Measurements from ENCODE around the gene LMNB1.
A peak's percentile ranks its signal among the peaks of the same experiment; 100 is the strongest.
"Not testable (repeated sequence)": the region's sequence is repeated elsewhere in the genome, so short reads cannot be mapped to it uniquely, and the experiment has no call there.

LMNB1 gene

DNA sequence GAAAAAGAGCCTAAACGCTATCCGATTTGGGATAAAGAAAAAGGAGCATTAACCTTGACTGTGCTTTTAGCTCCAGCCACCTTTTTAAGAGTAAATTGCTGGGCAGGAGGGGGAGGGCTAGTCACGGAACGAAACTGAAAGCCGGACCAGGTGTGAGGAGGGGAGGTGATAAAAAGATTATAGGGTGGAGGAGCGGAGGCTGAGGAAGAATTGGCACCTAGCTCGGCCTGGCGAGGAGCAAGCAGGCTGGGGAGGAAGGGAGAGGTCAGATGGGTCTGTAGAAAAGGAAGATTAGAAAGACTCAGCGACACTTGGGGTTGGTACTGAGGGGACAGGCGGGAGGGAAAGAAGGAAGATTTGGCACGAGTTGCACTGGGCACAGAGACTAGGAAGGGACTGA lies 66.4 kb downstream of the LMNB1 start:
- H3K4me1 ChIP-seq (ENCODE audit: control insufficient read depth, insufficient read depth, low read depth, low read length); H3K23ac ChIP-seq (ENCODE audit: low read length in 2 of 2); H4K8ac ChIP-seq (ENCODE audit: low read length); H3K27ac ChIP-seq (ENCODE audit: low read length, poor library complexity, severe bottlenecking); H3K18ac ChIP-seq (ENCODE audit: low read depth in 1 of 2, low read length in 2 of 2); H2BK15ac ChIP-seq (ENCODE audit: low read depth, poor library complexity, severe bottlenecking); H3K14ac ChIP-seq (ENCODE audit: low read length in 2 of 2); H2BK120ac ChIP-seq (ENCODE audit: low read depth, low read length); H3K9ac ChIP-seq (ENCODE audit: low read length); H3K4me3 ChIP-seq (ENCODE audit: insufficient read depth in 1 of 2, low read depth in 1 of 2, low read length in 2 of 2); H2BK12ac ChIP-seq (ENCODE audit: low read length in 2 of 2); DNase-seq; H4K91ac ChIP-seq (ENCODE audit: low read length); H3K27me3 ChIP-seq (ENCODE audit: control insufficient read depth in 1 of 2, insufficient read depth in 1 of 2, low read length in 2 of 2); H3K4ac ChIP-seq (ENCODE audit: low read depth in 1 of 2, low read length in 2 of 2); H3K36me3 ChIP-seq (ENCODE audit: control insufficient read depth in 1 of 2, insufficient read depth in 2 of 2, low read depth in 1 of 2, low read length in 2 of 2); H2AFZ ChIP-seq (ENCODE audit: low read depth, low read length); H2BK5ac ChIP-seq (ENCODE audit: low read depth, low read length, poor library complexity, severe bottlenecking); H3K79me1 ChIP-seq (replicated peaks; ENCODE audit: low read length, poor library complexity, severe bottlenecking); H2AK5ac ChIP-seq (ENCODE audit: low read length, severe bottlenecking); H3K9me3 ChIP-seq (ENCODE audit: control insufficient read depth, low read length); H3K4me2 ChIP-seq (ENCODE audit: low read length, poor library complexity, severe bottlenecking): not testable (repeated sequence)
- WGBS, result 44% methylated on average over 11 of the region's 11 CpGs

- Histone ChIP-seq H3K18ac (ENCODE audit: low read depth in 1 of 2, low read length in 2 of 2) (peak overlapping the region in 1 of 2 experiments; percentile 52), H4K8ac (ENCODE audit: low read length) (peak overlapping the region; percentile 5), H3K9ac (ENCODE audit: low read length) (peak overlapping the region; percentile 52), H2AFZ (ENCODE audit: low read depth, low read length) (peak overlapping the region; percentile 71)
- not testable (repeated sequence) for H3K4me1 ChIP-seq (ENCODE audit: control insufficient read depth, insufficient read depth, low read depth, low read length); H4K91ac ChIP-seq (ENCODE audit: low read length); H3K36me3 ChIP-seq (ENCODE audit: control insufficient read depth in 1 of 2, insufficient read depth in 2 of 2, low read depth in 1 of 2, low read length in 2 of 2); H3K4me2 ChIP-seq (ENCODE audit: low read length, poor library complexity, severe bottlenecking); H2BK12ac ChIP-seq (ENCODE audit: low read length in 2 of 2); H3K9me3 ChIP-seq (ENCODE audit: control insufficient read depth, low read length); H2AK5ac ChIP-seq (ENCODE audit: low read length, severe bottlenecking); H2BK15ac ChIP-seq (ENCODE audit: low read depth, poor library complexity, severe bottlenecking); DNase-seq; H2BK120ac ChIP-seq (ENCODE audit: low read depth, low read length); H3K27ac ChIP-seq (ENCODE audit: low read length, poor library complexity, severe bottlenecking); H3K23ac ChIP-seq (ENCODE audit: low read length in 2 of 2); H3K79me1 ChIP-seq (replicated peaks; ENCODE audit: low read length, poor library complexity, severe bottlenecking); H3K4ac ChIP-seq (ENCODE audit: low read depth in 1 of 2, low read length in 2 of 2); H3K4me3 ChIP-seq (ENCODE audit: insufficient read depth in 1 of 2, low read depth in 1 of 2, low read length in 2 of 2); H3K14ac ChIP-seq (ENCODE audit: low read length in 2 of 2); H2BK5ac ChIP-seq (ENCODE audit: low read depth, low read length, poor library complexity, severe bottlenecking); H3K27me3 ChIP-seq (ENCODE audit: control insufficient read depth in 1 of 2, insufficient read depth in 1 of 2, low read length in 2 of 2)
- WGBS, result 25% methylated on average over 13 of the region's 14 CpGs
Measured at GRCh38 chr5:126845470-126846070, 68.6 kb downstream of the LMNB1 start.

DNA sequence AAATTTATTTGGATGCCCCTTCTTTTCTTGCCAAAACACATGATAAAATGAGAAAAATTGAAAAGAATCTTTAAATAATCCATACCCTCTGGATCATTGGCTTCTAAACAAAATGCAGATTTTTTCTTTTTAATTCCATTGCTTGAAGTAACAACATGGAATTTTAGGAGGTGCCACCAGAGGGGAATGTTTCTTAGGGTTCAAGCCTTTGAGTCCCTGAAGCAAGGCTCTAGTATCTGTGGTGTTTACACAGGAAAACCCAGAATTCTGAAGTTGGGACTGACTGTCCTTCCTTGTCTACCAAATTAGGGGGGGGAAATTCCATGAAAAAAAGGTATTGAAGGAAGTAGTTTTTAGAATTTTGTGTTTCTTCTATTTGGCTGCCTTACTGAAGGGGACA lies 69.4 kb downstream of the LMNB1 start:
- no peak for DNase-seq
- no peak overlapping the region for H3K4me2 ChIP-seq (ENCODE audit: low read length, poor library complexity, severe bottlenecking)
- no peak overlapping the region for H3K4ac ChIP-seq (ENCODE audit: low read depth in 1 of 2, low read length in 2 of 2)
- no peak overlapping the region for H2AFZ ChIP-seq (ENCODE audit: low read depth, low read length)
- peaks cover 1% of the 10 kb centered on the region for H3K79me1 ChIP-seq (replicated peaks; ENCODE audit: low read length, poor library complexity, severe bottlenecking)
- H3K27me3 ChIP-seq (ENCODE audit: control insufficient read depth in 1 of 2, insufficient read depth in 1 of 2, low read length in 2 of 2), result no peaks in the 10 kb centered on the region
- peak overlapping the region; percentile 52 for H3K9ac ChIP-seq (ENCODE audit: low read length)
- H3K4me3 ChIP-seq (ENCODE audit: insufficient read depth in 1 of 2, low read depth in 1 of 2, low read length in 2 of 2), result peak overlapping the region in 1 of 2 experiments; percentile 35
- H2BK120ac ChIP-seq (ENCODE audit: low read depth, low read length), result no peak overlapping the region
- H2BK5ac ChIP-seq (ENCODE audit: low read depth, low read length, poor library complexity, severe bottlenecking), result no peak overlapping the region
- no peak overlapping the region for H3K27ac ChIP-seq (ENCODE audit: low read length, poor library complexity, severe bottlenecking)
- H3K4me1 ChIP-seq (ENCODE audit: control insufficient read depth, insufficient read depth, low read depth, low read length), result peaks cover 1% of the 10 kb centered on the region
- H3K18ac ChIP-seq (ENCODE audit: low read depth in 1 of 2, low read length in 2 of 2), result no peak overlapping the region
- H3K23ac ChIP-seq (ENCODE audit: low read length in 2 of 2), result no peak overlapping the region
- H4K91ac ChIP-seq (ENCODE audit: low read length), result no peak overlapping the region
- H4K8ac ChIP-seq (ENCODE audit: low read length), result no peak overlapping the region
- H3K9me3 ChIP-seq (ENCODE audit: control insufficient read depth, low read length), result no peaks in the 10 kb centered on the region
- no peak overlapping the region for H2BK15ac ChIP-seq (ENCODE audit: low read depth, poor library complexity, severe bottlenecking)
- no peak overlapping the region for H2BK12ac ChIP-seq (ENCODE audit: low read length in 2 of 2)
- H3K36me3 ChIP-seq (ENCODE audit: control insufficient read depth in 1 of 2, insufficient read depth in 2 of 2, low read depth in 1 of 2, low read length in 2 of 2), result no peaks in the 10 kb centered on the region
- no peak overlapping the region for H3K14ac ChIP-seq (ENCODE audit: low read length in 2 of 2)
- no peak overlapping the region for H2AK5ac ChIP-seq (ENCODE audit: low read length, severe bottlenecking)

DNA sequence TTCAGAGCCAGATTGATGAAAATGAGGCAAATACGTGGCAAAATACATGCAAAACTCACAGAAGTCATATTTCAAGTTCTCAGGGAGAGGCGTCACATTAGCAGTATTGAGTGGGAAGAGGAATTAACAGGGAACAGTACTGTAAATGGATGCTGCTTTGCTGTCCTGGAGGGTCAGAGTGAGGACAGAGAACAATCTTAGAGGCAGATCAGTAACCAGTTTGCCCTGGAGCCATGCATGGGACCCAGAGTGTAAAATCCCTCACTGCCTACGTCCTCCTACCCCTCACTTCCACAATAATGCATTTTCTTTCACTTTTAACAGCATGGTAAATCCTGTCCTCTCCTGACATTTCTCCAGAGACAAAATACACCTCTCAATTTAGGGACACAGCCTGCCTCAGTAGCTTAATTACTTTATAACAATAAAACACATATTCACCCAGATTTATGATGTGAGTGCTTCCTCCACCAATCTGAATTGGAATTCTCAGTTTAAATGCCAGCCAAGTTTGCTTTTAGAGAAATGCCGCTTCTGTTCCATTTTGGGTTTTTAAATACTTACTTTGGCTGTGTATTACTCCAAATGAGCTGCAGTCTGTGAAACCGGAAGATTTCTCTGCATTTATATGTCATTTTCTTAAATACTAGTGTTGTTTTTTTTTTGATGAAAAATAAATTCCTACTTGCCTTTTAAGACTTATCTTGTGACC lies 70.0 kb downstream of the LMNB1 start:
- Histone ChIP-seq H2BK15ac (ENCODE audit: low read depth, poor library complexity, severe bottlenecking) (no peak overlapping the region), H2AK5ac (ENCODE audit: low read length, severe bottlenecking) (no peak overlapping the region), H4K91ac (ENCODE audit: low read length) (no peak overlapping the region), H2BK12ac (ENCODE audit: low read length in 2 of 2) (no peak overlapping the region), H2BK5ac (ENCODE audit: low read depth, low read length, poor library complexity, severe bottlenecking) (no peak overlapping the region), H3K4ac (ENCODE audit: low read depth in 1 of 2, low read length in 2 of 2) (no peak overlapping the region), H3K9ac (ENCODE audit: low read length) (peak overlapping the region; percentile 50), H3K36me3 (ENCODE audit: control insufficient read depth in 1 of 2, insufficient read depth in 2 of 2, low read depth in 1 of 2, low read length in 2 of 2) (no peaks in the 10 kb centered on the region), H3K27me3 (ENCODE audit: control insufficient read depth in 1 of 2, insufficient read depth in 1 of 2, low read length in 2 of 2) (no peaks in the 10 kb centered on the region), H3K9me3 (ENCODE audit: control insufficient read depth, low read length) (no peaks in the 10 kb centered on the region), H4K8ac (ENCODE audit: low read length) (no peak overlapping the region), H2AFZ (ENCODE audit: low read depth, low read length) (no peak overlapping the region), H3K18ac (ENCODE audit: low read depth in 1 of 2, low read length in 2 of 2) (no peak overlapping the region), H2BK120ac (ENCODE audit: low read depth, low read length) (no peak overlapping the region), H3K14ac (ENCODE audit: low read length in 2 of 2) (no peak overlapping the region), H3K4me3 (ENCODE audit: insufficient read depth in 1 of 2, low read depth in 1 of 2, low read length in 2 of 2) (peak overlapping the region in 1 of 2 experiments; percentile 35), H3K4me1 (ENCODE audit: control insufficient read depth, insufficient read depth, low read depth, low read length) (peaks cover 3% of the 10 kb centered on the region), H3K4me2 (ENCODE audit: low read length, poor library complexity, severe bottlenecking) (no peak overlapping the region), H3K27ac (ENCODE audit: low read length, poor library complexity, severe bottlenecking) (no peak overlapping the region), H3K23ac (ENCODE audit: low read length in 2 of 2) (no peak overlapping the region), H3K79me1 (replicated peaks; ENCODE audit: low read length, poor library complexity, severe bottlenecking) (peaks cover 1% of the 10 kb centered on the region)
- 91% methylated on average over 4 of the region's 5 CpGs for WGBS
- DNase-seq, result no peak
